HS-5 (cell line): ENCODE measurements around the gene DNPEP.

Source experiments
- DNase-seq: peaks from one replicate; pipeline ENCODE4 v3.0.0-alpha.2; 2012; ENCODE audit warnings: low read depth

Gene DNPEP

GRCh38 chr2:219362072-219362471 lies 25.6 kb downstream of the DNPEP start:
- no peak for DNase-seq

DNA sequence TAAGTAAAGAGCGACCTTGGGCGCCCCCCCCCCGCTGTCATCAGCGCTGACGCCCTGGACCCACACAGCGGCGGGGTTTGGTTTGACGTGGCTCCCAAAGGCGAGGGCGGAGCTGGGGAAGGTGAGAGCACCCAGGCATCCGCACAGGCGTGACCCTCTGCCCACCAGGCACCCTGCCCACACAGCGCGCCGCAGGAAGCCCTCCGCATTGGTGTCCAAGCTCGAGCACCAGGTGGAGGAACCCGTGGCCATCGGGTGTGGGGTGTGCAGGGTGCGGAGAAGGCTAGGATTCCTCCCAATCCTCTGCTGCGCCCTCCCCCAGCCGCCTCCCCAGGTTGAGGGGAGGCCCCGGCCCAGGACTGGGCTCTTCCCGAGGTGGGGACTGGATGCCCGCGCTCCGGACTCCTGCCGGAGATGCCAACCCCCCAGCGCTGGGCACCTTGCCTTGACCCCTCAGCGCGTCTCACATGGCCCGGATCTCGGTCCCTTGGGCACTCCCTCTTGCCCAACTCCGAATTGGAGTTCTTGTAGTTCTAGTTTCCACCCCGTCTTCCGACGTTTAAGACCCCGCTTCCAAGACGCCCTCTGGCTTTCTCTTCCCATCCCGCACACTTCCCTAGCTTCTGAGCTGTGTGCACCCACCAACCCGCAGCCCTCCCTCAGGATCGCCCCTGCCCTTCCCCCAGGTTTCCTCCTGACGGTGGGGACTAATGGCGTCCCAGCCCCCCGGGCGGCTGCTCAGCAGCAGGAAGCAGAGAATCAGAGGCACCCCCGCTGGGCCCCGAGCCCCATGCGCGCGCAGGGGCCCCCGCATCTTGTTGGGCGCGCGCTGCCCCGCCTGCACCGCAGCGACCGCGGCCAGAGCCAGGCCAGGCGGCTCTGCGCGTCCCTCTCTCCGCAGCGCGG lies 29.3 kb downstream of the DNPEP start:
- DNase-seq = no peak

- no peak for DNase-seq
Observed at GRCh38 chr2:219356834-219357233, 30.9 kb downstream of the DNPEP start.

DNA sequence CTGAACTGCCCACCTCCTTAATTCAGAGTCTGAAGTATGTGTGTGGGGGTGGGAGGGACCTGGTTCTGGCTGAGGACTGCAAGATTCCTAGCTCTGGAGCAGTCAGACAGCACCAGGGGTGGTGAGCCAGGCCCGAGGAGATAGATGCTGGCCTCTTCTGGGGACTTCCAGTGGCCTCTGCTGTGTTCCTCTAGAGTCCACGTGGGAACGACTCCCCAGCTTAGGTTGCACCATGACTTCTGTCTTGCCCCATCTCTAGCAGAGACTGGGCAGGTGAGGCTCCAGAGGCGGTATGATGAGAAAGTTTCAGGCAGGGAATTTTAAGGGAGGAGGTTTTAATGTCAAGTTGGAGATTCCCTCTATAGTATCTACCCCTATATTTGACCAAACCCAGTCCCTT lies 33.1 kb downstream of the DNPEP start:
- DNase-seq = no peak

- DNase-seq = no peak
Observed at GRCh38 chr2:219353129-219353528, 34.6 kb downstream of the DNPEP start.

DNA sequence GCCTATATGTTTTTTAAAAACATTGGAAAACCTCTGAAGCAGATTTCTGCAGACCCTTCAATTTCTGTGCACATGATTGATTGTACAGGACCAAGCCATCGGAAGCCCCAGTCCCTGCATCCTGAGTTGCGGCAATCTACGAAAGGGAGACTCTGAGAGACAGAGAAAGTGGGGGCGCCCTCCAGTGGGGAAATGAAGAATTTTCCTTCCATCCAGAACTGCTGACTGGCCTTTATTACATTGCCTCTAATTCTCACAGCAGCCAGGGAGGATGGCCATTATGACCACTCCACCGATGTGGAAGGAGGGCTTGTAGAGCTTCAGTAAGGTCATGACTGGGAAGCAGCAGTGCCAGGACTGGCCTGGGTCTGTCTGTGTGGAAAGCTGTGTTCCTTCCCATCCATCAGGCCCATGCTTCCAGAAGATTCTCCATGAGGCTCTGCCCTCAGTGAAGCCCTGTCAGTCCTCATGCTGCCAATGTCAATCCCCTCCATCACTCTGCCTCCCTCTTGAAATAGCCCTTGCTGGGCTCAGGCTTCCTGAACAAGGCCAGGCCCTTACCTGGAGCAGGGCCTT lies 35.2 kb downstream of the DNPEP start:
- DNase-seq = no peak

DNA sequence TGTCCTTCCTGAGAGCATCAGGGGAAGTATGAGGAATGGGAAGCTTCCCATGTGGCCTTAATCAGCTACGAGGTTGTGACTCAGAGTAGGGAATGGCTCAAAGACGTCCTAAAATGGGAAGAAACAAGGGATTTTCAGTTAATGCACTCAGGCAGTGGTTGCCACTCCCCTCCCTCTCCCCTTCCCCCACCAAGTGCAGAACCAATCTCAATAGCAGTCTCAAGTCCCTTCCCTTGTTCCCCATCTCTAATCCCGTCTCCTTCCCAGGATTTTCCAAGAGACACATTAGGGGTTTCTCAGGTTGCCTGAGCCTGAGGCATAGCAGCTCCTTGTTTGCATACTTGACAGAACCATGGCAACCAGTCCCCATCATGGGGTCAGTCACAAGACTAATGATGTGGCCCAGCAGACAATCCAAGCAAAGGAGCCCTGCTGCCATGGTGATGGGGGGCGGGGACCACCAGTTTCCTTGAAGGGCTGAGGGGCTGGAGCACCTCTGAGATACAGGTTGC lies 36.9 kb downstream of the DNPEP start:
- DNase-seq = peak; percentile 59

GRCh38 chr2:219350215-219350614 lies 37.5 kb downstream of the DNPEP start:
- no peak for DNase-seq

GRCh38 chr2:219344751-219345430 lies 42.8 kb downstream of the DNPEP start:
- DNase-seq = no peak

DNA sequence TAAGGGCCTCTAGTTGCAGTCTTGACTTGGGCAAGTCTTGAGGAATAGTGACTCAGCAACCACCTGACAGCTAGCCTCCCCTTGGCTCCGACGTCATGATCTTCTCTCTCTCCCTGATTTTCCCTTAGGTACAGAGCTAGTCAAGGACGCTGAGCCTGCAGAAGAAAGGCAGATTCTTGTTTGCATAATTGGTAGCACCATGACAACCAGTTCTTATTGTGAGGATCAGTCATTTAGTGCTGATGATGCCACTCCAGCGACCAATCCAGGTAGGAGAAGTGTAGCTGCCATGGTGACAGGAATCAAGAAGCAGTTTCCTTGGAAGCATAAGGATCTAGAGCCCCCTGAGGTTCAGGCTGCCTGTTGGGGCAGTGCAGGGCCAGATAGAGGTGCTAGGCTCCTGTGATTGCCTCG lies 52.3 kb downstream of the DNPEP start:
- DNase-seq = no peak

DNA sequence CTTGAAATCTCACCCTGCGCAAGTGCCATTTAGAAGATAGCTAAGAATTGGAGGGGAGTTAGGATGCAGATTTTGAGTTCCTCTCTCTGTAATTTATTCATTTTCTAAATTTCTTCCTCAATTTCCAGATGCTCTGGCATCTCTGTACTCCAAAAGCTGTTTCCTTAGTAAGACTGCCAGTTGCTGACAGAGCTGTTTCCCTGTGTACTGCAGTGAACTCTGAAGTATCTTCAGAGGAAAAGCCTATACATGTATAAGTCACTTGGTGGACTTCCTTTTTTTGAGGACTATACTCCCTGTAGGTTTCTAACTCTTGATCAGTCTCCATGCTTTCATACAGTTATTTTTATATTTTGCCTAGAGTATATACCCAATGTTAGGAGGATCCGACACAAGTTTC lies 53.6 kb downstream of the DNPEP start:
- no peak for DNase-seq

- DNase-seq = no peak
Observed at GRCh38 chr2:219332542-219332941, 55.2 kb downstream of the DNPEP start, which contains the start of gene RESP18. Gene RESP18, minus strand, starts transcription at chr2:219332744.

GRCh38 chr2:219331560-219332213 lies 56.0 kb downstream of the DNPEP start:
- DNase-seq = no peak

- DNase-seq = no peak
Observed at GRCh38 chr2:219327719-219328118, 60.0 kb downstream of the DNPEP start.

- DNase-seq = no peak
Observed at GRCh38 chr2:219325657-219326315, 61.9 kb downstream of the DNPEP start.

DNA sequence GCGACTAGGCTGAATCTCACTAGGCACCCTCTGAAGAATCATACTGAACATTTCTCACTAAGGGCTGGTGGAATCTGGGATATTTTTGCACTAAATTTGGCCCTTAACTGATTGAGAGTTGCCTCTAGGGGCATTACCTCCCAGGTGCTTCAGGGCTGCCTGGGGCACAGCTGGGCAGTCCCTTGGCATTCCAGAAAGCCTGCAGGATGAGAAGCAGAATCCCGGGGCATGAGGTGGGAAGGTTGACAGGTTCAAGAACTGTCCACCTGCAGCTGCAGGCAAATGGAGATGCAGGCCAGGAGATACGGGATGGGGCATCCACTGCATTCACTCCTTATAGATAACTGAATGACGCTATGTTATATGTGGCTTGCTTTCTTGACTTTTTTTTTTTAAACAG lies 62.6 kb downstream of the DNPEP start:
- DNase-seq = no peak

DNA sequence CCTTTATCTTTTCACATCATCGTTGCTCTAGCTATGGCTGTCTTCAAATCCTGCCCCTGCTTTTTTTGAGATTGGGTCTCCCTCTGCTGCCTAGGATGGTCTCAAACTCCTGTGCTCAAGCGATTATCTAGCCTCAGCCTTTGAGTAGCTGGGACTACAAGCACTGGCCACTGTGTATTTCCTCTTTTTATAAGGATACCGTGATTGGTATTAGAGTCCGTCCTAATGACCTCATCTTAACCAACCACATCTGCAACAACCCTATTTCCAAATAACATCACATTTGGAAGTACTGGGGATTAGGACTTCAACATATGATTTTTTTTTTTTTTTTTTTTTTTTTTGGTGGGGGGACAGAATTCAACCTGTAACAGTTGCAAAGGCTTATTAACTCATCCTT lies 64.3 kb downstream of the DNPEP start:
- no peak for DNase-seq
